ENCODE data around the gene NTM. TPM values are rescaled to one million over a fixed set of nuclear protein-coding genes. Genes with fewer than 3 reads are reported as not detected.
A peak's percentile ranks its signal among the peaks of the same experiment; 100 is the strongest.

NTM gene
- total RNA-seq, 6 donors from 2014 or later: 4.1 to 151 (median 115) TPM

DNA sequence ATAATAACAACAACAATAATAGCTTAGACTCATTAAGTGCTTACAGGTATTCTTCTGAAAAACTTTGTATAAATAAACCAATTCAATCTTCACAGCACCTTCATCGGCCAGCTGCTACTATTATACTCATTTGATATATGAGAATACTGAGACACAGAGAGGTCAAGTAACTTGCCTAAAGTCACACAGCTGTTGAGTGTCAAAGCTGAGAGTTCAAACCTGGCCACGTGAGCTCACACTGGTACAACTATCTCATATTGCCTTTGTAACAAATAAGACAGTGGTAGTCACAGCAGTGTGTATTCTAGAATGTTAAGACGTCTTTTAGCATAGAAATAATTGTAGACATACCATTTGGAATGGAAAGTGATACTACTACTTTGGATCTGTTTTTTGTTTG lies 268.5 kb downstream of the NTM start:
- Histone ChIP-seq H3K4me3 (no peak overlapping the region), H3K9me3 (no peaks in the 10 kb centered on the region), H3K27me3 (no peaks in the 10 kb centered on the region), H3K36me3 (no peaks in the 10 kb centered on the region), H3K4me1 (no peaks in the 10 kb centered on the region), H3K27ac (no peak overlapping the region)
- TF ChIP-seq POLR2A (IDR thresholded peaks at IDR 0.05) (no peak), EP300 (IDR thresholded peaks at IDR 0.05) (no peak), CTCF (IDR thresholded peaks at IDR 0.05) (no peak), POLR2AphosphoS5 (IDR thresholded peaks at IDR 0.05) (no peak)
- no peak for DNase-seq
- WGBS, 2 donors: 78 to 84% methylated on average over 3 of the region's 3 CpGs
- no peak for ATAC-seq (ENCODE audit: low FRiP score in 2 of 2)

DNA sequence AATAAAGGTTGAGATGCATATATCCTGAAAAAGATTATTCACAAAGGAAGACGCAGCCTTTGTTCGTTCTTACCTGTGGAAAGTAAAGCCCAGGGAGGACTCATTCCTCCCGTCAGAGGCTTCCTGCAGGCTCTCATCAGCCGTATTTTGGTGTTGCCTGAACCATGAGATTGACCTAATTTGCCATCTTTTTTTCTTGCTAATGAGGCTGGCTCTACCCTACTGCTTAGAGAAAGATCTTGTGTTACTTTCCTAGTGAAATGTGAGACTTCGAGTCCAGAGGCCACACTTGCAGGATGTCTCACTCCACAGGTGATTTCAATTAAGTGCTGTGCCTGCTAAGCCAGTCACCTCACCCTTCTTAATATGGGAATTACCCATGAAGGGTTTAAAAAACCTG lies 269.9 kb downstream of the NTM start:
- Histone ChIP-seq H3K4me1 (no peaks in the 10 kb centered on the region), H3K4me3 (no peak overlapping the region), H3K27me3 (no peaks in the 10 kb centered on the region), H3K9me3 (no peaks in the 10 kb centered on the region), H3K27ac (no peak overlapping the region), H3K36me3 (no peaks in the 10 kb centered on the region)
- ATAC-seq (ENCODE audit: low FRiP score in 2 of 2): no peak
- DNase-seq: no peak
- TF ChIP-seq POLR2A (IDR thresholded peaks at IDR 0.05): no peak
- TF ChIP-seq POLR2AphosphoS5 (IDR thresholded peaks at IDR 0.05): no peak
- TF ChIP-seq EP300 (IDR thresholded peaks at IDR 0.05): no peak
- TF ChIP-seq CTCF (IDR thresholded peaks at IDR 0.05): no peak
- 47 to 60% methylated on average over 5 of the region's 5 CpGs for WGBS, 2 donors

GRCh38 chr11:131642756-131643531 lies 272.5 kb downstream of the NTM start:
- no peaks in the 10 kb centered on the region for H3K36me3 ChIP-seq
- TF ChIP-seq POLR2A (IDR thresholded peaks at IDR 0.05): no peak
- no peaks in the 10 kb centered on the region for H3K27me3 ChIP-seq
- DNase-seq: peak in 1 of 2 donors; percentile 59
- WGBS, 2 donors: 80 to 85% methylated on average over 15 of the region's 15 CpGs
- no peaks in the 10 kb centered on the region for H3K4me1 ChIP-seq
- peak in 1 of 2 donors; percentile 35 for ATAC-seq (ENCODE audit: low FRiP score in 2 of 2)
- H3K9me3 ChIP-seq: no peaks in the 10 kb centered on the region
- no peak overlapping the region for H3K4me3 ChIP-seq
- H3K27ac ChIP-seq: no peak overlapping the region

GRCh38 chr11:131644204-131644795 lies 273.9 kb downstream of the NTM start:
- no peak for TF ChIP-seq POLR2A (IDR thresholded peaks at IDR 0.05)
- no peak for TF ChIP-seq CTCF (IDR thresholded peaks at IDR 0.05)
- no peak for TF ChIP-seq POLR2AphosphoS5 (IDR thresholded peaks at IDR 0.05)
- TF ChIP-seq EP300 (IDR thresholded peaks at IDR 0.05): no peak

GRCh38 chr11:131645237-131645636 lies 274.8 kb downstream of the NTM start:
- Histone ChIP-seq H3K36me3 (no peaks in the 10 kb centered on the region), H3K4me1 (no peaks in the 10 kb centered on the region), H3K27me3 (no peaks in the 10 kb centered on the region), H3K4me3 (no peak overlapping the region), H3K9me3 (no peaks in the 10 kb centered on the region), H3K27ac (no peak overlapping the region)
- TF ChIP-seq POLR2A (IDR thresholded peaks at IDR 0.05) (no peak), CTCF (IDR thresholded peaks at IDR 0.05) (no peak), POLR2AphosphoS5 (IDR thresholded peaks at IDR 0.05) (no peak), EP300 (IDR thresholded peaks at IDR 0.05) (no peak)
- no peak for DNase-seq
- WGBS, 2 donors: 57 to 61% methylated on average over 6 of the region's 6 CpGs
- no peak for ATAC-seq (ENCODE audit: low FRiP score in 2 of 2)

More at GRCh38 chr11:131644204-131644795, 273.9 kb downstream of the NTM start:
- Histone ChIP-seq H3K9me3 (no peaks in the 10 kb centered on the region), H3K27me3 (no peaks in the 10 kb centered on the region), H3K4me1 (no peaks in the 10 kb centered on the region), H3K36me3 (no peaks in the 10 kb centered on the region), H3K4me3 (no peak overlapping the region), H3K27ac (no peak overlapping the region)
- DNase-seq: no peak
- ATAC-seq (ENCODE audit: low FRiP score in 2 of 2): no peak
- 77 to 82% methylated on average over 5 of the region's 5 CpGs for WGBS, 2 donors
